Stimulated activated CD4-positive, alpha-beta T cell treated with anti-CD3 and anti-CD28 coated beads, Interleukin-12 subunit alpha, Interleukin-12 subunit beta, amount 100 ng/mL, for 48 hours (primary cell): ENCODE results near the gene GTF2IRD1.
"Not testable (repeated sequence)": the region's sequence is repeated elsewhere in the genome, so short reads cannot be mapped to it uniquely, and the experiment has no call there.

Experiments
- DNase-seq, 3 donors: peaks; one replicate each; pipeline ENCODE4 v3.0.0-alpha.2; 2020; ENCODE audit warnings: low read depth in 2 of 3, low spot score in 1 of 3

GTF2IRD1 gene

DNA sequence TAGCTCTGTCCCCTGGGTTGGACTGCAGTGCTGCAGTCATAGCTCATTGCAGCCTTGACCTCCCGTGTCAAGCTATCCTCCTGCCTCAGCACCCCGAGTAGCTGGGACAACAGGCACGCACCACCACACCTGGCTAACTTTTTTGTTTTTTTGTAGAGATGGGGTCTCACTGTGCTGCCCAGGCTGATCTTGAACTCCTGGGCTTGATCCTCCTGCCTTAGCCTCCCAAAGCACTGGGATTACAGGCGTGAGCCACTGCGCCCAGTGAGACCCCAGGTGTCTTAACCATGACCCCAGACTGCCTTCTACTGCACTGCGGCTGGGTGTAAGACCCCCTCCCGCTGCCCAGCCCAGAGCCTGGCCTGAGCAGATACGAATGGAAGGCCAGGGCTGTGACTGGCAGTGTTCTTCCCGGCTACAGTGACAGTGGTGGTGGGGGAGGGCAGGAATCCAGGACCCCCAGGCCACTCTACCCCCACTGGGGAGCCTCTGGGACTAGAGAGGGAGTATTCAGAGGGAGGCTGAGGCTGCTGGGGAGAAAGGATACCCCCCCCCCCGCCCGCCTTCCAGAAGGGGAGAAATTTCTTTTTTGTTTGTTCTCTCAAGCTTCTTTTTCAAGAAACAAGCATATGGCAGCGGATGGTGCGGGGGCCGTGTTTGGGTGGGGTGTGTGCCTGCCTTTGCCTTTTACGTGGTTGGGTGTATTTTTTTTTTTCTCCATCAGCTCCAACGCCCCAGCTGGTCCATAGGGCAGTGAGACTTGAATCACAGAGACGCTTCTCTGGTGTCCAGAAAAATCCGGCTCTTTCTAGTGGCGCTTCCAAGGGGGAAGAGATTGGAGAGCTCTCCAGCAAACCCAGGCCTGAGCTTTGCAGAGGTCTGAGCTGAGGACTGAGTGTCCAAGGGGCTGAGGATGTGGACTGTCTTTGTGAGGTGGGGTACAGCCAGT is 36.6 kb downstream of the GTF2IRD1 start:
- no peak for DNase-seq

DNA sequence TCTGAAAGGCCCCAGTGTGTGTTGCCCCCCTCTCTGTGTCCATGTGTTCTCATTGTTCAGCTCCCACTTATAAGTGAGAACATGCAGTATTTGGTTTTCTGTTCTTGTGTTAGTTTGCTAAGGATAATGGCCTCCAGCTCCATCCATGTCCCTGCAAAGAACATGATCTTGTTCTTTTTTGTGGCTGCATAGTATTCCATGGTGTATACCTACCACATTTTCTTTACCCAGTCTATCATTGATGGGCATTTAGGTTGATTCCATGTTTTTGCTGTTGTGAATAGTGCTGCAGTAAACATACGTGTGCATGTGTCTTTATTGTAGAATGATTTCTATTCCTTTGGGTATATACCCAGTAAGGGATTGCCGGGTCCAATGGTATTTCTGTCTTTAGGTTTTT is 37.8 kb downstream of the GTF2IRD1 start:
- DNase-seq, result not testable (repeated sequence)

- DNase-seq, result no peak
Observed at GRCh38 chr7:74493295-74493694, 39.6 kb downstream of the GTF2IRD1 start.

- no peak for DNase-seq
Observed at GRCh38 chr7:74494076-74494548, 40.4 kb downstream of the GTF2IRD1 start.

GRCh38 chr7:74495112-74496086 is 41.7 kb downstream of the GTF2IRD1 start:
- DNase-seq, result no peak

DNA sequence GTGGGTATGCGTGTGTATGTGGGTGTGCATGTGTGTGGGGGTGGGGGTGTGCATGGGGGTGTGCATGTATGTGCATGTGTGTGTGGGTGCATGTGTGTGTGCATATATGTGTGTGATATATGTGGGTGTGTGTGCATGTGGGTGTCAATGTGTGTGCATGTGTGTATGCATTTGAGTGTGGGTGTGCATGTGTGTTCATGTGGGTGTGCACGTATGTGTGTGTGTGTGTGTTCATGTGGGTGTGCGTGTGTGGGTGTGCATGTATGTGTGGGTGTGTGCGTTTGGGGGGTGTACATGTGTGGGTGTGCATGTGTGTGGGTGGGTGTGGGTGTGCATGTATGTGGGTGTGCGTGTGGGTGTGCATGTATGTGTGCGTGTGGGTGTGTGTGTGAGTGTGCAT is 42.6 kb downstream of the GTF2IRD1 start:
- DNase-seq, result no peak

- not testable (repeated sequence) for DNase-seq
Observed at GRCh38 chr7:74496773-74497172, 43.1 kb downstream of the GTF2IRD1 start.

DNA sequence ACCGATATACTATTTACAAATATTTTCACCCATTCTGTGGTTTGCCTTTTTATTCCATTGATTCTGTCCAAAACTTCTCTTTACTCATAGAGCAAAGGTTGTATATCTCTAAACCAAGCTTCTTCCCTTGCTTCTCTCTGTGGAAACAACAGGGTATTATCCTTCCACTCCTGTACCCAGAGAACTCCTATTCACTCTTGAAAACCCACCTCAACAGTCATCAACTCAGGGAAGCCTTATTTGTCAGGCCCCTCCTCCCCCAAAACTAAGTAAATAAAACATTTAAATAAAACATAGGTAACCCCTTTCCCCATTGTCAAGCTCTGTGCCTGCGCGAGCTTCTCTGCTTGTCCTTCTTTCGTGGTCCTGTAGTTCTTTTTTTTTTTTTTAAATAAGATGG is 44.6 kb downstream of the GTF2IRD1 start:
- no peak for DNase-seq

DNA sequence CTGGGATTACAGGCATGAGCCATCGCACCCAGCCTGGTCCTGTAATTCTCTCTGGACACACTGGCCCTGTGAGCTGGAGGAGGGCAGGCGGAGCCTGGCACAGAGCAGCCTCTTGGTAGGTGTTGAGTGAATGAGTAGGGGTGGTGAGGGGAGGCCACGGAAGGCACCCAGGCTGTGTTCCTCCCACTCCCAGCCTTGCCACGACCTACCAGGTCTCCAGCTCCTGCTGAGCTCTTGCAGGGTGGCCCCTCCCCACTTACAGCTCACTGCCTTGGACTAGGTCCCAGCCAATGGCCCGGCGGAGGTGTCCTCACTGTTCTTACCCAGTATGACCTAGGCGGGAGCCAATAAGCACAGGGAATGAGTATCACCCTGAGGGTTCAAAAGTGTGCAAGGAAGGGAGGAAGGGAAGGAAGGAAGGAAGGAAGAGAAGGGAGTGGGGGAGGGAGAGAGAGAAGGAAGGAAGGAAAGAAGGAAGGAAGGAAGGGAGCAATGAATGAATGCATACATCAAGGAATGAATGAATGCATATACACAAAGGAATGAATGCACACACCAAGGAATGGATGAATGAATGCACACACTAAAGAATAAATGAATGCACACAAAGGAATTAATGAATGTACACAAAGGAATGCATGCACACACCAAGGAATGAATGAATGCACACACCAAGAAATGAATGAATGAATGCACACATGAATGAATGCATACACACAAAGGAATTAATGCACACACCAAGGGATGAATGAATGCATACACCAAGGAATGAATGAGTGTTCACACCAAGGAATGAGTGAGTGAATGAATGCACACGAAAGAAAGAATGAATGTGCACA is 45.5 kb downstream of the GTF2IRD1 start:
- no peak for DNase-seq

- DNase-seq, result no peak
Observed at GRCh38 chr7:74499835-74500388, 46.2 kb downstream of the GTF2IRD1 start.

GRCh38 chr7:74501298-74501697 is 47.6 kb downstream of the GTF2IRD1 start:
- DNase-seq, result no peak

- DNase-seq, result no peak
Observed at GRCh38 chr7:74502216-74502891, 48.6 kb downstream of the GTF2IRD1 start.

- DNase-seq, result no peak
Observed at GRCh38 chr7:74503061-74503460, 49.4 kb downstream of the GTF2IRD1 start.

GRCh38 chr7:74503943-74504342 is 50.2 kb downstream of the GTF2IRD1 start:
- no peak for DNase-seq

GRCh38 chr7:74505471-74506324 is 52.0 kb downstream of the GTF2IRD1 start:
- no peak for DNase-seq

GRCh38 chr7:74506325-74506724 is 52.6 kb downstream of the GTF2IRD1 start:
- no peak for DNase-seq

DNA sequence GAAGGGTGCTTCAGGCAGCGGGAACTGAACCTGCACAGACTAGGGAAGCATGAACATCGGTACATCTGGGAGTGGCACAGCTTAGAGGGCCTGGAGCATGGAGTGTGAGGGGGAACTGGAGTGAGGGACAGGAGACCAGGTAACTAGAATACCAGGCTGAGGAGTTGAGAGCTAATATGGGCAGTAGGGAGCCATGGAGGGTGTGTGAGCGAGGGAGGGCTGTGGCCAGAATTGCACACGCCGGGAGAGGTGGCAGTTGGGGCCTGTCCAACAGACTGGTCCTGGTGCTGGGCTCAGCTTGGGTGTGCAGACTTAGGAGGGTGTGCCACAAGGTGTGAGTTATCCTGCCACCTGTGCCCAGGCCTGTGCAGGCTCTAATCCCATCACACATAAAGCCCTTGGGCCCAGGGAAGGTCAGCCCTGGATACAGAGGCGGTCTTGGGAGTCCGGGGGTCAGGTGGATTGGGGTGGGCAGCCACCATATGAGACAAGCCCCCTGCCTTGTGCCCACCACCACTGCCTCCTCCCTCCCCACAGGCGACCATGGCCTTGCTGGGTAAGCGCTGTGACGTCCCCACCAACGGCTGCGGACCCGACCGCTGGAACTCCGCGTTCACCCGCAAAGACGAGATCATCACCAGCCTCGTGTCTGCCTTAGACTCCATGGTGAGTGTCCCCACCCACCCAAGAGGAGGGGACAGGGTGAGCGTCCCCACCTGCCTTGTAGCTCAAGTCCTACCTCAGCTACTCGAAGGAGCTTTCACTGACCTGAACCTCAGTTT is 54.0 kb downstream of the GTF2IRD1 start:
- DNase-seq, result no peak

GRCh38 chr7:74509453-74509852 is 55.7 kb downstream of the GTF2IRD1 start:
- DNase-seq, result not testable (repeated sequence)
